Left kidney (tissue), 2 donors: ENCODE data around the gene FBXO31. TPM values are rescaled to one million over a fixed set of nuclear protein-coding genes. Genes with fewer than 3 reads are reported as not detected.
"Not testable (repeated sequence)": the region's sequence is repeated elsewhere in the genome, so short reads cannot be mapped to it uniquely, and the experiment has no call there.

Experiments used
- DNase-seq: peaks from one replicate; pipeline ENCODE4 v3.0.0-alpha.2; 2013
- polyA plus RNA-seq: library from polyadenylated mRNA; unstranded; fragments of 120-200 nt; gene quantifications from one replicate; pipeline ENCODE4 v1.2.1, GENCODE V29; 2013; ENCODE audit not compliant: insufficient read length

Gene FBXO31
- polyA plus RNA-seq, 1 donor = 21.2 TPM

DNA sequence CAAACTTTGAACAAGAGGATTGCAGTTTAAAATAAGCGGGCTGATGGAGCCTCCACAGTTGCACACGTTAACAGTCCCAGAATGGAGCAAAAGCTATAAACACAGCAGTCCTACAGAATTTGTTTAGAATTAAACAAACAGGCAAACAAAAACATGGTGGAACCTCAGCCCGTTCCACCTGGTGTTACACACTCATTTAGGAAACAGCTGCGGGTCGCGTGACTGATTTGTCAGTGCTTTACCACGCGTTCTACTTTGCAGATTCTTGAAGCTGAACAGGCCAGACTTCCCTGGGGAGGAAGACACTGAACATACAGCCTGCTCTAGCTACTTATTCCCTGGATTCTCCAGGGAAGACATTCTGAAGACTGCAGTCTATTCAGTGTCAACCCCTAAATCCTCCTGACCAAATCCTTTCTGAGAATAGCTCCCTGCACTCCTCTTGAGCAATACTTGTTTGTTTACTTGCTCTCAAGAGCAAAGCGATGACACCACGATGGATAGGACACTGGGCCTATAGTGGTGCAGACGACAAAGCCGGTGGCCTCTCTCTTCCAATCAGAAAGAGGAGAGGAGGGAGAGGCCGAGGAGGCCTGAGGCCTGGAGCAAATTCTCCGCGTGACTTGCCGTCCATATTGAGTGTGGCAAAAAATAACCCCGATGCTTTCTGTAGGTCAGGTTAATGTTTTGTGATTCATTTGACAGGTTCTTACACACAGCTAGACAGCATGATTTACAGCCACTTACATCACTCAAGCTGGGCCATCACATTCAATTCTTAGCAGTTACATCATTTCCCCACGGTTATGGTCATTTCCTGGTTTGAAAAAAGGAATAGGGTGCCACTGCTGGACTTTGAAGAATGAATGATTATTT, 4.6 kb upstream of the FBXO31 start:
- peak; percentile 96 for DNase-seq

DNA sequence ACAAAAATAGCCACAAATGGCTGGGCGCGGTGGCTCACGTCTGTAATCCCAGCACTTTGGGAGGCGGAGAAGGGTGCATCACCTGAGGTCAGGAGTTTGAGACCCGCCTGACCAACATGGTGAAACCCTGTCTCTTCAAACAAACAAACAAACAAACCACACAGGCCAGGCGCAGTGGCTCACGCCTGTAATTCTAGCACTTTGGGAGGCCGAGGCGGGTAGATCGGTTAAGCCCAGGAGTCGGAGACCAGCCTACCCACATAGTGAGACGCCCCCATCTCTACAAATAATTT, 1.2 kb upstream of the FBXO31 start:
- DNase-seq = not testable (repeated sequence)

DNA sequence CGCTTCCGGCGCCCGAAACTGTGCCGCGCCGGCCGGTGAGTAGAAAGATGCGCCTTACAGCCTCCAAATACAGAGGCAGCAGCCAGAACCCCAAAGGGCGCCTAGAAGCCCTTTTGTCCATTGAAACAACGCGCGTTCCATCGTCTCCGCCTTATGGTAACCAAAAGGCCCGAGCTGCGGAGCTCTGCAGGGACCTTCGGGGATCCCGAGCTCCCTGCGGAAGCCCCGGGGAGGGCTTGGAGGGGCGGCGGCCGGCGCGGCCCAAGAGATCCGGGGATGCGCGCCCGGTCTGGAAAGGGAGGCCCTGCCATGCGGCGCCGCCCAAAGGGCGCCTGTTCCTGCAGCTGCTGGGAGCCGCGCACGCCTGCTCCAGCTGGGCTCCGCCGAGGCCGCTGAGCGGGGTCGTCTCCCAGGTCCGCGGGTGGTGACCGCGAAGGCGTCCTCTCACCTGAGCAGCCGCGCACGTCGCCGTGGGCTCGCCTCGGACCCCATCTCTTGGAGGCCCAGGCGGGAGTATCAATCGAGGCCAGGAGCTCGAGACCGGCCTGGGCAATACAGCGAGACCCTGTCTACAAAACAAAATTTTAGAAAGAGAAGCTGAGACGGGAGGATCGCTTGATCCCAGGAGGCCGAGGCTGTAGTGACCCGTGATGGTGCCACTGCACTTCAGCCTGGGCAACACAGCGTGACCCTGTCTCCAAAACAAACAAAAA, 742 bp upstream of the FBXO31 start:
- DNase-seq = no peak

DNA sequence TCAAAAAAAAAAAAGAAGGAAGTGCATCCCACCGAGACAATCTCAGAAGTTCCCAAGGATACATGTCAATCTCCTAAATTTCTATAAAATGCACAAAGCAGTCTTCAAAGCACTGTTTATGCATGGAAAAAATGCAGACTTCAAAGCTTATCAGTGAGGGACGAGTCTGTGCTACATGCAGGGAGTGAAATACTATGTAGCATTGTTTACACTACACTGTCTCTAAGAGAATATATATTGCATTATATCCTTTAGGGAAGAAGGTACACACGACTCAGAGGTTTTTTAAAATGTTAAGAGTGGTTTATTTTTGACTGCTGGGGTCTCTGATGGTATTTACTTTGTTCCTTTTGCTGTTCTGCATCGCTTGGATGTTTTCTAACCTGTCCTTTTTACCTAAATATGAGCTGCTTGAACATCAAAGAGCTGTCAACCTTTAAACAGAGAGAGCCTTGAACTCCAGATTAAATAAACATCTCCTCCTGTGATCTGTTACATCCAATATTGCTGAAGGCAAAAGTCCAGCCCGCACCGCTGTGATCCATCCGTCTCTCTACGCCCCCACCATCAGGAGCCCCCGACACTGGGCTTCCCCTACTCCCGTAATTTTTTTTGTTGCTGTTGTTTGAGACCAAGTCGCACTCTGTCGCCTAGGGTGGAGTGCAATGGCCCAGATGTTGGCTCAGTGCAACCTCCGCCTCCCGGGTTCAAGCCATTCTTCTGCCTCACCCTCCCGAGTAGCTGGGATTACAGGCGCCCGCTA, 1.4 kb downstream of the FBXO31 start:
- no peak for DNase-seq

DNA sequence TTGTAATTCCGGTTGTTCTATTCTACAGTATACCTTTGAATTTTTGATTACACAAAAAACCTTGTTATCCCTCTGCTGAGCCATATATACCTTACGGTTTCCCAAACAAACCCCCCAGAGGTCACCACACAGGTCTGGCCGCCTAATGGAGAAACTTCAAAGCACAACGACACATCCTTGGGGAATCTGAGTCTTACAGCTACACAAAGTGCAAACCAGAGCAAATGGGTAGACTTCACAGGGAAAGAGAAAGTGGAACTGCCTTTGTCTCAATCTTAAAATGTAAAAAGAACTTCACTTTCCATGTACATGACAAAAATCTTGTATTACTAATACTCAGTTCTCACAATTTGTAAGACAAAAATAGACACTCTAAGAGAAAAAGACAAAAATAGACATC, 2.7 kb downstream of the FBXO31 start:
- DNase-seq = no peak

DNA sequence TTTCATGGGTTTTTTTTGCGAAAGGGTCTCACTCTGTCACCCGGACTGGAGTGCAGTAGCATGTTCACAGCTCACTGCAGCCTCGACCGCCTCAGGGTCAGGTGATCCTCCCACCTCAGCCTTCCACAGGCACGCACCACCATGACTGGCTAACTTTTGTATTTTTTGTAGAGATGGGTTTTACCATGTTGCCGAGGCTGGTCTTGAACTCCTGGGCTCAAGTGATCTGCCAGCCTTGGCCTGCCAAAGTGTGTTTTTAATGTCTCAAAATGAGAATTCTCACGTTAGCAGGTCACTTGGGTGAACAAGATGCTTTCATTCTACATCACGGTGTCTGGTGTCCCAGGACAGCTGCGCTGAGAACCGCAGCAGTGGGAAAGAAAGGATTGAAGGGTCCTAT, 3.2 kb downstream of the FBXO31 start:
- no peak for DNase-seq

DNA sequence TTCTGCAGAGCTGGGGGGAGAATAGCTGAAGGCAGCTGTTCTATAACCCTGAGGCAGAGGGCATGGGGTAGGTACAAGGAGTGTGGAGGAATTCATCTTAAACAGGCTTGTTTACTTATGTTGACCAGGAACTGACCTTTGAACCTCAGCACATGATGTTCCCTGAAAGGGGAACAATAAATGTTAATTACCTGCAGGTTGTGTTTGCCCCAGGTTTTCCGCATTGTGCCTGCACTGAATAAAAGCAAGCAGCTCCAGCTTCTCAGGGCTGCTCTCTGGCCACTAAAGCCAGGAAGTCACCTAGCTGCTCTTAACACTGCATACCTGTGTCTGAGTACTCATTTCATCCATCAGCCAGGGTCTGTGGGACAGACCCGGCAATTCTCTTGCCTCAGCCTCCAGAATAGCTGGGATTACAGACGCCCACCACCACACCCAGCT, 4.2 kb downstream of the FBXO31 start:
- DNase-seq = not testable (repeated sequence)

DNA sequence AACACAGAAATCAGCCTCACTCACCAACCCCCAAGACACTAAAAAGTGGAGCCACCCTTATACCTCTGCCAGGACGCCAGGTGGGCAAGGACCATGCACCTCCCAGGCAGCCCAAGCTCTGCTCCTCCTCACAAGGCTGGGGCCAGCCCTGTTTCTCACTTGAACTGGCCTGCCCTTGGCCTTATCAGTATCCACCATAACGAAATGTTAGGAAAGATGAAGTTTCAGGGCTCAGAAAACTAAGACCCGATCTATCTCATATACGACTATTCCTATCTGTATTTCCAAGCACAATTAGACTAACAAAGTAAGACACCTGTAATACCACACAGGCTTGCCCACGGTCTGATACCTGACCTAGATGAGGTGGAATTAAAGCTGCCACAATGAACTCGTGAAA, 6.9 kb downstream of the FBXO31 start:
- no peak for DNase-seq

DNA sequence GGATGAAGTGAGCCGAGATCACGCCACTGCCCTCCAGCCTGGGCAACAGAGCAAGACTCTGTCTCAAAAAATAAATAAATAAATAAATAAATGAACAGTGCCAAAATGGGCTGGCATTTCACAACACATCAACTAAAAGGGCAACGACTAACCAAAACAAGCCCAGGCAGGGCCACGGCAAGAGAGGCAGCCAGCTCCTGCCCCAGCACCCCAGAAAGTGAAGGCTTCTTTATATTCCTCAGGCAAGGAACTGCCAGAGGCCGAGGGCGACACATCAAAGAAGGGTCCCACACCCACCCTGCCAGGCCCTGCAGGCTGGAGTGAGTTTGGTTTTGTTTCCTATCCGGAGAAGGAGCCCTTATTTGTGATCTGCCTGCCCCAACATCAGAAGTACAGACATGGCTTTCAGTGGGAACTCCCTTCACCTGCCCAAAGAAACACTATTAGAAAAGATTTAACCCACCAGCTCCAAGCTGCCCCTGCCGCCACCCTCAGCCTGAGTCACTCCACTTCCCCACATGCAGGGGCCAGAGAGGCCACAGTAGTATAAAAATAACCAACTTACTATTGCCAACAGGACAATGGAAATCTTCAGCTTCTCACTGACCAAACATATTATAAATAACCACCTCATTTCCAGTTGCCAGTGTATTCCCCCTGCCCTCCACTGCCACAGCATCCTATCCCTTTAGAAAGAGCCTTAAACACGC, 8.0 kb downstream of the FBXO31 start:
- DNase-seq = no peak

DNA sequence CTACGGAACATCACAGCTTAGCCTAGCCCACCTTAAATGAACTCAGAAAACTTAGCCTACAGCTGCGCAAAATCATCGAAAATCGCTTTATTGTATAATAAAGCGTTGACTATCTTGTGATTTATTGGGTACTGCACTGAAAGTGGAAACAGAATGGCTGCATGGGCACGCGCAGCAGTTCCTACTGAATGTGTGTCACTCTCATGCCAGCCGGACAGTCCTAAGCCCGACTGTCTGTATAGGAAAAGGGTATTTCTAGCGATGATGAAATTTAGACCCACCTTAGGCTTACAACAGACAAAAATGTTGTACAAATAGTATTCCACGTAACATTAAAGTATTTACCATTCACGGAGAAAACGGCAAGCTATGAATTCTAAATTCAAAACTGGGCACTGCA, 9.3 kb downstream of the FBXO31 start:
- no peak for DNase-seq

DNA sequence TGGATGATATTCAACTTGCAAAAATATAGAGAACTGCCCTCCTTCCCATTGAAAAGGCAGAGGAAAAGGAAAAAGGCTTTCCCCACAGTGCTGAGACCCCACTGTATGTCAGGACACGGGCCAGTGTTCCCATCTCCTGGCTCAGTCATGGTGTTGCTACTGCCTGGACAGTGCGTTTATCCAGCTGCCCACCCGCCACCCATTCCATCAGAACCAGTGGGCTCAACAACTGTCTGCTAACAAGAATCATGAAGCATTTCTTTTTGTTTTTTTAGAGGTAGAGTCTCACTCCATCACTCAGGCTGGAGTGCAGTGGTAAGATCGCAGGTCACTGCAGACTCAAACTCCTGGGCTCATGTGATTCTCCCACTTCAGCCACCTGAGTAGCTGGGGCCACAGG, 11.3 kb downstream of the FBXO31 start:
- DNase-seq = no peak

DNA sequence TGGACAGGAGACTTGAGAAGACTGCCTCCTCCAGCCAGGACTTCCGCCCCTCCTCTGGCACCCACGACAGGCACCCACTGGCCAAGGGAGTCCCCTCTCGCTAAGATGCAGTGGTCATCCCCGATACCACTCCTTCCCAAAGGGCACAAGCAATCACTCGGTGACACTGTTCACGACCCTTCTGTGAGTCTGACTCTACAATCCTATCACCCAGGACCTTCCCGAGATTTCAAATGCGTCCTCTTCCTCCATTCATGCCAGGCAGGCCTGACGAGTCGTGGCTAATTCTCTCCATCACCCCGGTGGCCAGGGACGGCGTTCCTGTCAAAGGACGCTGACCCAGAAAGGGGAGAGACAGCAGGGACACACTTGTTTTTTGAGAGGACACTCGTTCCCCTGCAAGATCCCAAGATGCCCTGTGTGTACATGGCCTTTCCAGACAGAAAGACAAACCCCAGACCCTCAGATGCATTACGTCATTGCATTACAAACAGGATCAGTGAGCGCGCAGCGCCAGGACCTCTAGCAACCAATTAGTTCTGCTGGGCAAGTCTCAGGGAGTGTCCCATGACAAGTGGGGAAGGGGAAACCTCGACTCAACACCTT, 12.2 kb downstream of the FBXO31 start:
- DNase-seq = no peak

DNA sequence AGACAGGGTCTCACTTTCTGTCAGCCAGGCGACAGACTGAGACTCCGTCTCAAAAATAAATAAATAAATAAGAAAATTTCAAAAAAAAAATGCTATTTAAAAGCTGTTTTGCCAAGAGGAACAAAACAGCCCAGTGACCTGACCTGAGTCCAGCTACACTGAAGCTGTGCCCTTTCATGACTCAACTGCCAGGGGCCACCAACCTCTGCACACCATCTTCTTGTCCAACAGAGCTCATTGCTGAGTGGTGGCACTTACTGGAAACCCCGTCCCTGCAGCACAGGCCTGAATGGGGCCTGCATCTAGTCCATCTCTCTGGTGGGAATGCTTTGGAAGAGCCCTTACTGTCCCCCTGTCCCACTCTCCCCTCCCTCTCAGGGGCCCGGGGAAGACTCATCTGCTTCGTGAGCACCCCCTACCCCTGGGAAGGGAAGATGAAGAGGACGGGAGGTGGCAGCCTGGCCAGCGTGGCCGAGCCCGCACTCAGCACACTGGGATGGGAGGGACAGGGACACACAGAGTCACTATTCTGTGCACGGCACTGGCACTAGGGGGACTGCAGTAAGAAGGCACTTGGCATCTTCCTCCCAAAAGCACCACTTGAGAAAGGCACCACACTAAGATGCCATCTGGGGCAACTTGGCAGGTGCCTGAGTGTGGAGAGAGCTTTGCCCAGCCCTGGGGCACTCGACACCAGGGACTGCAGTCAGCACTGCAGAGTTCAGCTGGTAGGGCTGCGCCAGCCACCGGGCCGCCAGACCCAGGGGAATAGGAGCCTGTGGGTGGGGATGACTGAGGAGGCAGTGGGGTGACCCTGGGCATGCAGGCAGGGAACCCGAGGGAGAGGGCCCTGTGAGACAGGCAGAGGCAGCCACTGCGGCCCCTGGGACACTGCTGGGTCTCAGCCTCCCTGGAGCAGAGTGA, 13.5 kb downstream of the FBXO31 start:
- no peak for DNase-seq

DNA sequence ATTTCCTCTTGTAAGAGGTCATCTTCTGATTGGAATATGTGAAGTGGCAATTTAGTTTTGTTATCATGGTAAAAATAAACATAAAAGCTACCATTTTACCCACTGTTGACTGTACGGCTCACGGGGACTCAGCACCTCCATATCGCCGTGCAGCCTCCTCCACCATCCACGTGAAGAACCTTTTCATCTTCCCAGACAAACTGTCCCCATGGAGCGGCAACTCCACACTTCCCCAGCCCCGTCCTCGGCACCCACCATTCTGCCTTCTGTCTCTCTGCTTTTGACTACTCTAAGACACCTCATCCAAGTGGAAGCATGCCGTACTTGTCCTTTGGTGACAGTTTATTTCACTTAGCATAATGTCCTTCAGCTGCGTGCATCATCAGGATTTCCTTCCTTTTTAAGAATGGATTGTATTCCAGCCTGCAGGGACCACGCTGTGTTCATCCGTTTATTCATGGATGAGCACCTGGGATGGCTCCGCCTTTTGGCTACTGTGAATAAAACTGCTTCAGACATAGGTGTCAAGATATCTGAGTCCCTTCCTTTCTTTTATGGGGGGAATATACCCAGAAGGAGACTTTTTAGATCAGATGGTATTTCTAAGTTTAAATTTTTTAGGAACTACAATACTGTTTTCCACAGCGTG, 14.3 kb downstream of the FBXO31 start:
- DNase-seq = no peak

DNA sequence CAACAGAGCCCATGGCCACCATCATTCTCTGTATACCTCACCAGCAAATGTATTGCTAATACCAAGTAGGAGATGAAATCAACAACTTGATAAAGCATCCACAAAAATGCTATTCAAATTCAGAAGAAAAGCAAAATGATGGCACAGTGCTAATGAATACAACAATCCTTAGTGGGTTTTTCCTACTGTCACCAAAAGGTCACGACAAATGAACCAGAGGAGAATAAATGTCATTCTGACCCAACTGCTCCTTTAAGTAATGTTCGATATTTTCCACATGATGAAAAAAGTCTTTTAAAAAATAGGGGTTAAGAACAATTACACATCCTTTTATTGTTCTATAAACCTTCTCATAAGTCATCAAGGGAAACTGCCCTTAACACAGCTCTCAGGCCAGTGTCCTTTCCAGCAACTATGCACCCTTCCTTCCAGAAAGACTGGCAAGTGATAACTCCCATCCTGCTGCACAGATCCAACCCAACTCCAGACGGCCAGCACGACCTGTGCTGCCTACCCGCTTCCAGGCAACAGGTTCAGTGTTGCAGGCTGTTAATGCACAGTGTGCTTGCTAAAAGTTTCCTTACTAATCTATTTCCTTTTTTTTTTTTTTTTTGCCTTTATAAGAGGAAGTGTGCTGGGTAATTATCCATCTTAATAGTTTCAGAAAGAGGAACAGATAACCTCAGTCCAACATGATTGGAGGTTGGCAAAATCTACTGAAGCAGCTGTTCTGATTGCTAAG, 15.4 kb downstream of the FBXO31 start:
- no peak for DNase-seq

DNA sequence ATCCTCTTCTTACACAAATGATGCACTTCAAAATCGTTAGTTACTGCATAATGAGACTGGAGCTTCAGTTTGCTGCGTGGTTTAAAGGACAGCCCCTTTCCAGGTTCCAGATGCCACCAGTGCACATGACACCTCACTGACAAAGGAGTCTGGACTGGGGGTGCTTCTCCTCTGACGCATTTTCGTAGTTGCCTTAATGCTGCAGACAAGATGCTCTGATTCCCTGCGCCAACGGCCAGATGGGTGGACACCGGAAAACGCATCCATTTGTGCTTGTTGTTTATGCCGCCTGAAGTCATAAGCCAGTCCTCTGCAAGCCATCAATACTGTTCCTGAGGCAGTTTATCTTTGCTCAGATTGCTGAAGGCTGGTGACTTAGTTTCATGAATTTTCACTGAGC, 16.0 kb downstream of the FBXO31 start:
- no peak for DNase-seq

DNA sequence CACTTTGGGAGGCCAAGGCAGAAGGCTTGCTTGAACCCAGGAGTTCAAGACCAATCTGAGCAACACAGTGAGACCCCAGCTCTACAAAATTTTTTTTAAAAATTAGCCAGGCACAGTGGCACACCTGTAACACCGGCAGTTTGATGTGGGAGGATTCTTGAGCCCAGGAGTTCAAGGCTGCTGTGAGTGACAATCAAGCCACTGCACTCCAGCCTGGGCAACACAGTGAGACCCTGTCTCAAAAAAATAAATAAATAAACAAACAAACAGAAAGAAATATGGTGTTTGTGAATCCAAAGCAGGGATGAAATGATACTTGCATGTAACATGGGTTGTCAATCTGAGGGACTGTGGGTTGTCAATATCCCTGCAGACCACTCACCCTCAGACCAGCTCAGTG, 16.6 kb downstream of the FBXO31 start:
- no peak for DNase-seq

DNA sequence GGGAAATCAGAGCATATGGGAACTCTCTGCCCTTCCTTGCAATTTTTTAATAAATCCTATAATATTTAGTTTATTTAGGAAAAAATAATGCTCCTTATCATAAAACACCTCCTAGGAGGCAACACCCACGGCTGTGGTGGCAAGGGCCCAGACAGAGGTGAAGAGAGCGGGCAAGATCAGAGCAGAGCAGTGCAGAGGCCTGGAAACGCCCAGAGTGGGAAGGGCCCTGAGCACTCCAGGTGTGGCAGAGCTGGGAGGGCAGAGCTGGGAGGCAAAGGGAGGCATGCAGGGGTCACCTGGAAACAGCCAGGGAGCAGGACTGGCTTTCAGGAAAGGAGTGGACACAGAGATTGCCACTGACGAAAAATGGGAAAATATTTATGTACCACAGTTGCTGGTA, 17.3 kb downstream of the FBXO31 start:
- no peak for DNase-seq

DNA sequence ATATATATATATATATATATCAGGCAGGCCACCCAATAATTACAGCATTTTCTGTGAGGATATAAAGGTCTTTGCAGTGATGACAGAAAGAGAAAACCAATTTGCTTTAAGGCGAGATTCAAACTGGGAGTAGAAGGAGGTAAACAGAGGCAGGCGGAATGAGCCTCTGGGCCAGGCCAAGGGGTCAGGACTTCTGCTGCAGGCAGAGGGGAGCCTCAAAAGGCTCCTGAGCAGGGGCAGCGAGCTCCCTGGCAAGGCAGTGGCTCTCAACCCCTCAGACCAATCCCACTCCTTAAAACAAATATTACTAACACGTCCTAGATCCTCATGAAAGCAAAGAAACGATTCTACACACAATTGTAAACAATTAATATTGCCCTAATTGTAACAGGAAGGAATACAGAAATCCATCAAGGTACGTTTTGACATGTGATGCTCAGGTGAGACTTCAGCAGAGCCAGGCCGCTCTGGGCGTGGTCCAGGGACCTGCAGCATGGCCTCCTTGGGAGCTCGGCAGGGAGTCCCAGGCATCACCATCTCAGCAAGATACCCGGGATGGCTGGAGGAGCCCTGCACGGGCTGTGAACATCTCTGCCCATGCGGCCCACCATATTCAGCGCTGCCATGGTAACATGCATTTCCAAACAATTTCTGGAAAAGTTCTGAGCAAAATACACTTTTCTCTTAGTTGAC, 18.4 kb downstream of the FBXO31 start:
- no peak for DNase-seq
